Activated CD4-positive, alpha-beta memory T cell treated with anti-CD3 and anti-CD28 coated beads, Interleukin-2, amount 10 ng/mL, durations not matched to agents 7 days and 5 days (primary cell): ENCODE data around the gene MKLN1. TPM values are rescaled to one million over a fixed set of nuclear protein-coding genes. Genes with fewer than 3 reads are reported as not detected.

Source experiments
- CTCF ChIA-PET: fragments of 350-600 bp; sonication (Branson Sonifier 250); formaldehyde crosslinking; loops from one replicate; lab custom pipeline; 2021; ENCODE audit warnings: antibody characterized with exemption, inconsistent platforms; lab: Charles Lee
- POLR2A ChIA-PET: fragments of 350-600 bp; sonication (Branson Sonifier 250); formaldehyde crosslinking; loops from one replicate; lab custom pipeline; 2021; ENCODE audit warnings: antibody characterized with exemption; lab: Charles Lee
- DNase-seq: peaks from one replicate; pipeline ENCODE4 v3.0.0-alpha.2; 2020
- H3K27ac Mint-ChIP-seq: one replicate; pipeline ENCODE4 v1.8.0; 2021; ENCODE audit warnings: mild to moderate bottlenecking, mixed read lengths
- H3K27me3 Mint-ChIP-seq: one replicate; pipeline ENCODE4 v1.8.0; 2021; ENCODE audit warnings: mixed read lengths
- H3K36me3 Mint-ChIP-seq: one replicate; pipeline ENCODE4 v1.8.0; 2021; ENCODE audit warnings: low read depth, mixed read lengths
- H3K4me1 Mint-ChIP-seq: one replicate; pipeline ENCODE4 v1.8.0; 2021; ENCODE audit warnings: mixed read lengths
- H3K4me3 Mint-ChIP-seq: one replicate; pipeline ENCODE4 v1.8.0; 2021; ENCODE audit warnings: mild to moderate bottlenecking, mixed read lengths
- H3K9me3 Mint-ChIP-seq: one replicate; pipeline ENCODE4 v1.8.0; 2021; ENCODE audit warnings: mixed read lengths
- total RNA-seq, 2 experiments: library from RNA; stranded (reverse); gene quantifications; one replicate each; pipeline ENCODE4 v1.2.3, GENCODE V29; 2021

The MKLN1 gene
- total RNA-seq, 2 experiments from 2014 or later = 35.9 to 37.3 TPM

DNA sequence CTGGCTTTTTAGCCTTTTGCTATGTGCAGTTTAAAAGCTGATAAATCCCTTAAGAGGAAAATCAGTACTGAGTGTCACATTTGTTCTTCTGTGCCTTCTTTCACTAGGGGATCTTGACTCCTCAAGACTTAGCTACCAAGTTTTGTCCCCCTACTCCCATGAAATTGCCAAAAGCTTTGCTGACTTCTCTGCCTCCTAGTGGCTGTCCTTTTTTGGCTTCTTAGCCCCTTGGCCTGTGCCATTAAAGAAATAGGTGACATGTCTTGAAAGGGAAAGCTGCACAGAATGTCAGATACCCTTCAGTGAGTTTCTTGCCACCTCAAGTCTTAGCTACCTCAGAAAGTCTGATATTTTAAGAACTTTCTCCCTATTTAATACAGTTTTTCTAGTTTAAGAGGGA lies 10.5 kb downstream of the MKLN1 start:
- peaks cover 41% of the 10 kb centered on the region for H3K9me3 Mint-ChIP-seq
- no peaks in the 10 kb centered on the region for H3K27me3 Mint-ChIP-seq
- peaks cover 73% of the 10 kb centered on the region for H3K36me3 Mint-ChIP-seq
- no peak overlapping the region for H3K27ac Mint-ChIP-seq
- H3K4me1 Mint-ChIP-seq = peaks cover 1% of the 10 kb centered on the region
- ChIA-PET CTCF (interaction anchor here (0.9 kb wide), 1 partner anchor 53 kb away, joined by 3 read pairs; no protein-coding TSS in a partner anchor), POLR2A (interaction anchor here (1.2 to 1.4 kb wide), 2 partner anchors 11 to 230 kb away, joined by 4 to 5 read pairs; partner anchors contain the start of gene MKLN1)
- no peak overlapping the region for H3K4me3 Mint-ChIP-seq
- no peak for DNase-seq

GRCh38 chr7:131338691-131339390 lies 11.2 kb downstream of the MKLN1 start:
- Mint-ChIP-seq H3K9me3 (peaks cover 39% of the 10 kb centered on the region), H3K4me3 (no peak overlapping the region), H3K27me3 (no peaks in the 10 kb centered on the region), H3K4me1 (peaks cover 1% of the 10 kb centered on the region), H3K27ac (no peak overlapping the region), H3K36me3 (peaks cover 68% of the 10 kb centered on the region)
- CTCF ChIA-PET = no interaction called here
- DNase-seq = no peak
- POLR2A ChIA-PET = interaction anchor here (1.2 kb wide), 1 partner anchor 11 kb away, joined by 5 read pairs; the partner anchor contains the start of gene MKLN1

GRCh38 chr7:131341690-131342089 lies 14.0 kb downstream of the MKLN1 start:
- Mint-ChIP-seq H3K27me3 (no peaks in the 10 kb centered on the region), H3K36me3 (peaks cover 44% of the 10 kb centered on the region), H3K9me3 (peaks cover 23% of the 10 kb centered on the region), H3K4me3 (no peak overlapping the region), H3K27ac (no peak overlapping the region), H3K4me1 (no peaks in the 10 kb centered on the region)
- no peak for DNase-seq
- CTCF ChIA-PET = no interaction called here
- POLR2A ChIA-PET = no interaction called here

GRCh38 chr7:131342864-131343442 lies 15.3 kb downstream of the MKLN1 start:
- CTCF ChIA-PET = no interaction called here
- H3K4me1 Mint-ChIP-seq = no peaks in the 10 kb centered on the region
- H3K27ac Mint-ChIP-seq = peak overlapping the region; percentile 25
- peaks cover 35% of the 10 kb centered on the region for H3K36me3 Mint-ChIP-seq
- POLR2A ChIA-PET = no interaction called here
- peaks cover 15% of the 10 kb centered on the region for H3K9me3 Mint-ChIP-seq
- DNase-seq = no peak
- H3K4me3 Mint-ChIP-seq = no peak overlapping the region
- H3K27me3 Mint-ChIP-seq = no peaks in the 10 kb centered on the region

GRCh38 chr7:131346885-131347592 lies 19.4 kb downstream of the MKLN1 start:
- H3K27me3 Mint-ChIP-seq = no peaks in the 10 kb centered on the region
- H3K27ac Mint-ChIP-seq = no peak overlapping the region
- POLR2A ChIA-PET = interaction anchor here (0.9 to 1.4 kb wide), 2 partner anchors 9 to 20 kb away, joined by 3 to 4 read pairs; no protein-coding TSS in a partner anchor
- peaks cover 3% of the 10 kb centered on the region for H3K4me1 Mint-ChIP-seq
- H3K4me3 Mint-ChIP-seq = no peak overlapping the region
- peaks cover 16% of the 10 kb centered on the region for H3K36me3 Mint-ChIP-seq
- no peaks in the 10 kb centered on the region for H3K9me3 Mint-ChIP-seq
- CTCF ChIA-PET = interaction anchor here (1.1 kb wide), 1 partner anchor 20 kb away, joined by 3 read pairs; the partner anchor contains the start of gene MKLN1
- DNase-seq = no peak

DNA sequence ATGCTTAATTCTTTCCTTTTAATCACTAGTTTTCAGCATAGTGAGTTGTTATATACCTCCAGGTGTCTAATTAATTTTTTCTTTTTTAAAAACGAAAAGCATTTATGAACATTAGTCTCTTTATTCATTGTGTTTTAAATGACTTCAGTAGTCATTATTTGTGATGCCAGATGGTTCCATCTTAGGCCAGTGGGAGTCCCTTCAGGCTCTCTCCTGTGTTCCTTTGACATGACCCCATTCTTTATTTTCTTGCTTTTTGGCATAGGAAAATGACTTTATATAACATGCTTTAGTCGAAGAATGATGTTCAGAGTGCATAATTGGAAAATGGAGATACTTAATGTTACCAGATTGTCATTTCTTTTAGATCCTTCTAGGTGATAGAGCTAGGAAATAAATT lies 24.4 kb downstream of the MKLN1 start:
- H3K36me3 Mint-ChIP-seq = peaks cover 24% of the 10 kb centered on the region
- H3K27me3 Mint-ChIP-seq = no peaks in the 10 kb centered on the region
- no peak overlapping the region for H3K4me3 Mint-ChIP-seq
- no peaks in the 10 kb centered on the region for H3K9me3 Mint-ChIP-seq
- peaks cover 8% of the 10 kb centered on the region for H3K4me1 Mint-ChIP-seq
- POLR2A ChIA-PET = interaction anchor here (0.6 kb wide), 1 partner anchor 163 kb away, joined by 4 read pairs; no protein-coding TSS in a partner anchor
- CTCF ChIA-PET = no interaction called here
- DNase-seq = no peak
- no peak overlapping the region for H3K27ac Mint-ChIP-seq

- H3K27ac Mint-ChIP-seq = no peak overlapping the region
- ChIA-PET POLR2A (no interaction called here), CTCF (no interaction called here)
- H3K9me3 Mint-ChIP-seq = no peaks in the 10 kb centered on the region
- no peak overlapping the region for H3K4me3 Mint-ChIP-seq
- H3K4me1 Mint-ChIP-seq = peaks cover 26% of the 10 kb centered on the region
- peaks cover 24% of the 10 kb centered on the region for H3K36me3 Mint-ChIP-seq
- DNase-seq = no peak
- H3K27me3 Mint-ChIP-seq = no peaks in the 10 kb centered on the region
Measured at GRCh38 chr7:131354390-131354789, 26.7 kb downstream of the MKLN1 start.

- Mint-ChIP-seq H3K27me3 (no peaks in the 10 kb centered on the region), H3K9me3 (no peaks in the 10 kb centered on the region), H3K27ac (no peak overlapping the region), H3K36me3 (peaks cover 17% of the 10 kb centered on the region), H3K4me3 (no peak overlapping the region), H3K4me1 (peaks cover 35% of the 10 kb centered on the region)
- ChIA-PET CTCF (interaction anchor here (0.7 kb wide), 1 partner anchor 402 kb away, joined by 3 read pairs; no protein-coding TSS in a partner anchor), POLR2A (interaction anchor here (1.1 kb wide), 1 partner anchor 9 kb away, joined by 4 read pairs; no protein-coding TSS in a partner anchor)
- DNase-seq = no peak
Measured at GRCh38 chr7:131355917-131356777, 28.5 kb downstream of the MKLN1 start.

- H3K36me3 Mint-ChIP-seq = peaks cover 20% of the 10 kb centered on the region
- CTCF ChIA-PET = no interaction called here
- no peak for DNase-seq
- H3K9me3 Mint-ChIP-seq = no peaks in the 10 kb centered on the region
- POLR2A ChIA-PET = no interaction called here
- H3K4me3 Mint-ChIP-seq = no peak overlapping the region
- no peak overlapping the region for H3K27ac Mint-ChIP-seq
- no peaks in the 10 kb centered on the region for H3K27me3 Mint-ChIP-seq
- H3K4me1 Mint-ChIP-seq = peaks cover 42% of the 10 kb centered on the region
Measured at GRCh38 chr7:131357282-131357880, 29.7 kb downstream of the MKLN1 start.

DNA sequence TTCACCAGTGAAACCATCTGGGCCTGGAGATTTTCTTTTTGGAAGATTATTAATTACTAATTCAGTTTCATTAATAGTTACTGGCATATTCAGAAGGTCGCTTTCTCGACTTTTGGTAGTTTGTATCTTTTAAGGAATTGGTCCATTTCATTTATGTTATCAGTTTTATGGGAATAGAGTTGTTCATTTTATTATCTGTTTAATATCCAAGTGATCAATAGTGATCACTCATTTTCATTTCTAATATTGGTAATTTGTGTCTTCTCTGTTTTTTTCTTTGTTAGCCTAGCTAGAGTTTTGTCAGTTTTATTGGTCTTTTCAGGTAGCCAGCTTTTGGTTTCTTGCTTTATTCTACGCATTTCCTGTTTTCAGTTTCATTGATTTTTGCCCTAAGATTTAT lies 31.0 kb downstream of the MKLN1 start:
- peaks cover 12% of the 10 kb centered on the region for H3K36me3 Mint-ChIP-seq
- no peaks in the 10 kb centered on the region for H3K9me3 Mint-ChIP-seq
- H3K27ac Mint-ChIP-seq = no peak overlapping the region
- no peaks in the 10 kb centered on the region for H3K27me3 Mint-ChIP-seq
- H3K4me3 Mint-ChIP-seq = no peak overlapping the region
- POLR2A ChIA-PET = interaction anchor here (1.1 kb wide), 1 partner anchor 124 kb away, joined by 3 read pairs; no protein-coding TSS in a partner anchor
- H3K4me1 Mint-ChIP-seq = peaks cover 47% of the 10 kb centered on the region
- DNase-seq = no peak
- CTCF ChIA-PET = no interaction called here

GRCh38 chr7:131359136-131359776 lies 31.6 kb downstream of the MKLN1 start:
- DNase-seq = no peak
- CTCF ChIA-PET = no interaction called here
- Mint-ChIP-seq H3K4me1 (peaks cover 49% of the 10 kb centered on the region), H3K36me3 (peaks cover 9% of the 10 kb centered on the region), H3K4me3 (no peak overlapping the region), H3K27ac (no peak overlapping the region), H3K9me3 (no peaks in the 10 kb centered on the region), H3K27me3 (no peaks in the 10 kb centered on the region)
- POLR2A ChIA-PET = interaction anchor here (1.1 kb wide), 1 partner anchor 125 kb away, joined by 3 read pairs; no protein-coding TSS in a partner anchor
